HepG2 (cell line): Measurements from ENCODE around the gene HMGCS2. TPM values are rescaled to one million over a fixed set of nuclear protein-coding genes. Genes with fewer than 3 reads are reported as not detected.

Experiments
- ATAC-seq: fragments of 200-7000 bp; cut with Tn5 transposase; 3 replicates; pipeline ENCODE4 v1.9.1; 2020; ENCODE audit warnings: mild to moderate bottlenecking, moderate library complexity
- BruUV-seq: library from RNA; stranded (reverse); fragments of 400-500 nt; replicated peaks from 2 replicates; lab custom pipeline; 2021; lab: Mats Ljungman, UMichigan
- CTCF ChIA-PET: fragments of 300-600 bp; formaldehyde crosslinking; extraction: SDS; loops from one replicate; lab custom pipeline; 2021; ENCODE audit warnings: low total read pairs, inconsistent platforms, low intra/inter-chr PET ratio; lab: Yijun Ruan, JAX
- POLR2A ChIA-PET: fragments of 350-600 bp; sonication (Branson Sonifier 250); formaldehyde crosslinking; loops from one replicate; lab custom pipeline; 2020; ENCODE audit warnings: antibody characterized with exemption, inconsistent platforms; lab: Yijun Ruan, JAX
- DNase-seq: peaks from one replicate; pipeline ENCODE4 v3.0.0-alpha.2; 2015; ENCODE audit warnings: low spot score
- FAIRE-seq: peaks from 3 replicates; lab custom pipeline; 2011; peaks lifted over from hg19 to GRCh38; lab: Jason Lieb, UNC
- H2AFZ ChIP-seq: one replicate; pipeline ENCODE4 v1.6.1; 2011; ENCODE audit warnings: low read length, inconsistent platforms
- H3K27ac ChIP-seq: fragments of 300-600 bp; 3 replicates; pipeline ENCODE4 v1.8.0; 2011; ENCODE audit warnings: mixed run types, mild to moderate bottlenecking, mixed read lengths, low read length, inconsistent platforms; ENCODE audit not compliant: insufficient read depth; ENCODE audit errors: extremely low read length
- H3K27me3 ChIP-seq, 2 experiments: fragments of 200-600 bp in 1 of 2; 2 replicates in 1 of 2; 3 replicates in 1 of 2; pipeline versions ENCODE4 v1.6.0 to v1.8.0; 2011; ENCODE audit warnings: low read length in 2 of 2, mild to moderate bottlenecking in 2 of 2, moderate library complexity in 2 of 2, inconsistent platforms in 1 of 2; ENCODE audit not compliant: insufficient read depth in 2 of 2, control insufficient read depth in 1 of 2
- H3K36me3 ChIP-seq, 2 experiments: fragments of 200-600 bp in 1 of 2; replicated peaks in 1 of 2; 2 replicates in 1 of 2; 3 replicates in 1 of 2; pipeline versions ENCODE4 v1.5.1 to v1.8.0; 2011; ENCODE audit warnings: low read length in 2 of 2, inconsistent platforms in 1 of 2; ENCODE audit not compliant: insufficient read depth in 2 of 2, control insufficient read depth in 1 of 2
- H3K4me1 ChIP-seq: 2 replicates; pipeline ENCODE4 v1.5.1; 2012; ENCODE audit warnings: low read length, inconsistent platforms; ENCODE audit not compliant: insufficient read depth
- H3K4me2 ChIP-seq: 2 replicates; pipeline ENCODE4 v1.6.0; 2011; ENCODE audit warnings: low read depth, low read length, inconsistent platforms
- H3K4me3 ChIP-seq, 3 experiments: fragments of 200-600 bp in 1 of 3; sonication (generic), shearing (Covaris generic) in 1 of 3; replicated peaks in 1 of 3; 2 replicates each; pipeline ENCODE4 v1.5.1; 2011 to 2016; ENCODE audit warnings: low read length in 3 of 3, inconsistent platforms in 2 of 3, low read depth in 2 of 3, mild to moderate bottlenecking in 2 of 3, control low read depth in 1 of 3, mixed read lengths in 1 of 3; ENCODE audit not compliant: insufficient read depth in 1 of 3
- H3K79me2 ChIP-seq: one replicate; pipeline ENCODE4 v1.6.1; 2011; ENCODE audit warnings: low read length, inconsistent platforms; ENCODE audit not compliant: insufficient read depth
- H3K9ac ChIP-seq: 2 replicates; pipeline ENCODE4 v1.6.0; 2011; ENCODE audit warnings: mild to moderate bottlenecking, low read depth, low read length, inconsistent platforms; ENCODE audit not compliant: insufficient read depth
- H3K9me3 ChIP-seq: 2 replicates; pipeline ENCODE4 v1.5.1; 2012; ENCODE audit warnings: mild to moderate bottlenecking, low read length
- H4K20me1 ChIP-seq: 2 replicates; pipeline ENCODE4 v1.6.0; 2011; ENCODE audit warnings: inconsistent platforms, mild to moderate bottlenecking, low read length, moderate library complexity; ENCODE audit not compliant: insufficient read depth
- CEBPG ChIP-seq: IDR thresholded peaks from 2 replicates; pipeline ENCODE4 v1.6.1; 2016
- TGIF2 ChIP-seq: IDR thresholded peaks from 2 replicates; pipeline ENCODE4 v1.6.1; 2016; ENCODE audit warnings: control low read depth, missing compliant biosample characterization
- ZNF33A ChIP-seq: sonication (generic); formaldehyde crosslinking; IDR thresholded peaks from 2 replicates; pipeline ENCODE4 v1.5.1; 2020; ENCODE audit warnings: missing genetic modification reagents, mild to moderate bottlenecking, moderate library complexity, borderline replicate concordance
- ZNF431 ChIP-seq: sonication (generic); formaldehyde crosslinking; IDR thresholded peaks from 2 replicates; pipeline ENCODE4 v1.9.0; 2022; ENCODE audit warnings: missing genetic modification reagents, low read depth, mild to moderate bottlenecking, borderline replicate concordance
- ZNF549 ChIP-seq: sonication (generic); formaldehyde crosslinking; IDR thresholded peaks from 2 replicates; pipeline ENCODE4 v1.5.0; 2020; ENCODE audit warnings: missing genetic modification reagents
- ZNF704 ChIP-seq: sonication (generic); formaldehyde crosslinking; IDR thresholded peaks from 2 replicates; pipeline ENCODE4 v1.8.1; 2023; ENCODE audit warnings: mild to moderate bottlenecking, inconsistent platforms, moderate library complexity, missing genetic modification reagents, borderline replicate concordance
- ZNF780A ChIP-seq: sonication (generic); formaldehyde crosslinking; IDR thresholded peaks from 2 replicates; pipeline ENCODE4 v1.8.0; 2022; ENCODE audit warnings: mild to moderate bottlenecking, missing genetic modification reagents, moderate library complexity
- ZNF883 ChIP-seq: sonication (generic); formaldehyde crosslinking; IDR thresholded peaks from 2 replicates; pipeline ENCODE4 v1.5.1; 2020; ENCODE audit warnings: mild to moderate bottlenecking, missing genetic modification reagents; ENCODE audit errors: not compliant biosample characterization
- WGBS: methylation state at CpG from one replicate; pipeline ENCODE4 v1.1.6; 2017; ENCODE audit warnings: low lambda C conversion rate; 5-methylcytosine and 5-hydroxymethylcytosine counted together
- in situ Hi-C: cut with HindIII; loops from 2 replicates; pipeline ENCODE4 v1.10.0; 2017; ENCODE audit warnings: low pct_unique_long_range_greater_than_20kb; ENCODE audit not compliant: extremely low pct_ligation_motif_present
- intact Hi-C: fragments of 100-400 bp; cut with micrococcal nuclease; formaldehyde crosslinking; loops from one replicate; pipeline ENCODE4 v1.10.0; 2022; ENCODE audit not compliant: unreplicated experiment
- polyA plus RNA-seq, 8 experiments: library from polyadenylated mRNA; depleted of rRNA in 3 of 8; stranded (reverse) in 7 of 8; unstranded in 1 of 8; fragments of >200 nt; fragmentation: Illumina TruSeq in 4 of 8; extraction: Trizol in 4 of 8; gene quantifications; 2 replicates each; pipeline versions ENCODE4 v1.2.1 to v1.2.3, GENCODE V29; 2011 to 2016; ENCODE audit warnings: low read depth in 4 of 8, missing spikeins in 1 of 8, mixed read lengths in 1 of 8; ENCODE audit not compliant: insufficient read depth in 1 of 8
- total RNA-seq, 5 experiments: library from RNA; depleted of rRNA; stranded (reverse); fragments of >200 nt; fragmentation: Illumina TruSeq; extraction: Trizol; gene quantifications; 2 replicates each; pipeline ENCODE4 v1.2.3, GENCODE V29; 2016; ENCODE audit warnings: low read depth in 1 of 5

Gene HMGCS2
- total and polyA plus RNA-seq, 2 of the 13 experiments (the other 11 are each of a cell fraction or from before 2014, with no cell fraction given), result 0.44 to 1.5 TPM

- BruUV-seq, result no TSS peak
- H2AFZ ChIP-seq, result no peak overlapping the region
- DNase-seq (no peak), FAIRE-seq (no peak), ATAC-seq (no peak)
- no peaks in the 10 kb centered on the region for H3K79me2 ChIP-seq
- no peaks in the 10 kb centered on the region; a peak in 1 of 5 replicates for H3K27me3 ChIP-seq
- H4K20me1 ChIP-seq, result no peaks in the 10 kb centered on the region
- H3K9me3 ChIP-seq, result no peaks in the 10 kb centered on the region
- H3K9ac ChIP-seq, result no peak overlapping the region
- in situ Hi-C loops, result no loop called here
- ChIA-PET CTCF (no interaction called here), POLR2A (interaction anchor here (1.5 to 4.4 kb wide), 2 partner anchors 19 to 35 kb away, joined by 4 to 27 read pairs; partner anchors contain the start of gene PHGDH)
- TF ChIP-seq ZNF33A (CRISPR knock-in tag), result no peak
- TF ChIP-seq ZNF883 (CRISPR knock-in tag), result no peak
- TF ChIP-seq TGIF2 (CRISPR knock-in tag), result no peak
- no peak for TF ChIP-seq ZNF549 (CRISPR knock-in tag)
- no peak for TF ChIP-seq ZNF431 (CRISPR knock-in tag)
- TF ChIP-seq CEBPG (CRISPR knock-in tag), result no peak
- no peak for TF ChIP-seq ZNF780A
- TF ChIP-seq ZNF704 (CRISPR knock-in tag), result no peak
- no peak overlapping the region for H3K4me3 ChIP-seq
- intact Hi-C loops, result no loop called here
- peaks cover 38% of the 10 kb centered on the region for H3K4me1 ChIP-seq
- H3K36me3 ChIP-seq, result peaks cover 10 to 16% of the 10 kb centered on the region in 2 experiments
- no peak overlapping the region for H3K27ac ChIP-seq
- 80% methylated on average over 2 of the region's 3 CpGs for WGBS
- H3K4me2 ChIP-seq, result no peak overlapping the region
Observed at GRCh38 chr1:119747451-119747850, 21.3 kb downstream of the HMGCS2 start.
